IPS-18a (cell line): ENCODE results near the gene ATF6.

Experiments
- H3K27ac ChIP-seq: one replicate; pipeline ENCODE4 v1.5.1; 2013; ENCODE audit warnings: low read length
- H3K27me3 ChIP-seq: one replicate; pipeline ENCODE4 v1.6.1; 2013; ENCODE audit warnings: mild to moderate bottlenecking, low read length; ENCODE audit not compliant: control insufficient read depth, insufficient read depth
- H3K36me3 ChIP-seq: one replicate; pipeline ENCODE4 v1.6.1; 2013; ENCODE audit warnings: low read depth, low read length; ENCODE audit not compliant: control insufficient read depth
- H3K4me1 ChIP-seq: one replicate; pipeline ENCODE4 v1.6.1; 2013; ENCODE audit warnings: low read depth, low read length; ENCODE audit not compliant: control insufficient read depth
- H3K4me3 ChIP-seq: one replicate; pipeline ENCODE4 v1.5.1; 2013; ENCODE audit warnings: low read length
- H3K9ac ChIP-seq: one replicate; pipeline ENCODE4 v1.6.1; 2013; ENCODE audit warnings: mild to moderate bottlenecking, low read length, moderate library complexity
- H3K9me3 ChIP-seq: one replicate; pipeline ENCODE4 v1.6.1; 2013; ENCODE audit warnings: low read depth, low read length; ENCODE audit not compliant: control insufficient read depth

The ATF6 gene

DNA sequence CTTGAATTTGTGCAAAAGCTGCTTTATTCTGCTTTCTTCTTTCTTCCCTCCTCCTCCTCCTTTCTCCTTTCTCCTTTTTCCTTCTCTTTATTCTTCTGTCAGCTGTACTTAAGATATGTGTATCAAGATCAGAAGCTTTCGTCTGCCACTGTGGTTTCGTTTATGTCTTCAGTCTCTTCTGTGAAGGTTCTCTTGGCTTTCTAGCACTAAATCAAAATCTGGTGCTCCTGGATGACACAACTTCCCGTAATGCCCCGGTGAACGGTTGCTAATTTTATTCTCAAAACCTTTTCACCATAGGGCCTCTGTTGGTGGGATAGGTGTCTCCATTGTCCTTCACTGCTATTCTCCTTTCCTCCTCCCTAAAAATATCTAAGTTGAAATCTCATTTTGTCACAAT is 5.0 kb downstream of the ATF6 start:
- no peak overlapping the region for H3K27ac ChIP-seq
- H3K9me3 ChIP-seq, result no peaks in the 10 kb centered on the region
- no peaks in the 10 kb centered on the region for H3K4me1 ChIP-seq
- no peaks in the 10 kb centered on the region for H3K27me3 ChIP-seq
- H3K9ac ChIP-seq, result no peak overlapping the region
- H3K4me3 ChIP-seq, result no peak overlapping the region
- no peaks in the 10 kb centered on the region for H3K36me3 ChIP-seq

- H3K9me3 ChIP-seq, result no peaks in the 10 kb centered on the region
- no peak overlapping the region for H3K9ac ChIP-seq
- no peak overlapping the region for H3K4me3 ChIP-seq
- no peak overlapping the region for H3K27ac ChIP-seq
- H3K36me3 ChIP-seq, result no peaks in the 10 kb centered on the region
- H3K27me3 ChIP-seq, result no peaks in the 10 kb centered on the region
- H3K4me1 ChIP-seq, result no peaks in the 10 kb centered on the region
Observed at GRCh38 chr1:161771973-161772372, 5.9 kb downstream of the ATF6 start.

- no peak overlapping the region for H3K9ac ChIP-seq
- H3K4me3 ChIP-seq, result no peak overlapping the region
- H3K4me1 ChIP-seq, result no peaks in the 10 kb centered on the region
- no peaks in the 10 kb centered on the region for H3K9me3 ChIP-seq
- H3K36me3 ChIP-seq, result no peaks in the 10 kb centered on the region
- H3K27me3 ChIP-seq, result no peaks in the 10 kb centered on the region
- no peak overlapping the region for H3K27ac ChIP-seq
Observed at GRCh38 chr1:161772397-161772796, 6.3 kb downstream of the ATF6 start.

DNA sequence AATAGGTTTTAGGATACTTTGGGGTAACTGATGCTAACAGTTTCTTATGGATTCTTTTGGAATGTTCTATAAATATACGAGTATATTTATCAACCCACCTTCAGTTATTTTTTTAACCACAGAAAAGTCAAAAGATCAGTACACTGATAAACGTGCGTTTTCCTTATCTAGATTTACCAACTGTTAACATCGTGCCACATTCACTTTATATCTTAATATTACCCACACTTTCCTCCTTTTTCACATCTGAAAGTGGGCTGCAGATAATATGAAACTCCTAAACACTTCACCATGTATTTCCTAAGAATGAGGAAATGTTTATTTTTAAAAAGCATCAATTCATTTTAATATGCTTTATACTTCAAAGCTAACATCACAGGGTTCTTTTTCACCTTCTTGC is 7.7 kb downstream of the ATF6 start:
- no peaks in the 10 kb centered on the region for H3K9me3 ChIP-seq
- no peak overlapping the region for H3K4me3 ChIP-seq
- no peak overlapping the region for H3K27ac ChIP-seq
- H3K9ac ChIP-seq, result no peak overlapping the region
- H3K36me3 ChIP-seq, result no peaks in the 10 kb centered on the region
- no peaks in the 10 kb centered on the region for H3K4me1 ChIP-seq
- H3K27me3 ChIP-seq, result no peaks in the 10 kb centered on the region

DNA sequence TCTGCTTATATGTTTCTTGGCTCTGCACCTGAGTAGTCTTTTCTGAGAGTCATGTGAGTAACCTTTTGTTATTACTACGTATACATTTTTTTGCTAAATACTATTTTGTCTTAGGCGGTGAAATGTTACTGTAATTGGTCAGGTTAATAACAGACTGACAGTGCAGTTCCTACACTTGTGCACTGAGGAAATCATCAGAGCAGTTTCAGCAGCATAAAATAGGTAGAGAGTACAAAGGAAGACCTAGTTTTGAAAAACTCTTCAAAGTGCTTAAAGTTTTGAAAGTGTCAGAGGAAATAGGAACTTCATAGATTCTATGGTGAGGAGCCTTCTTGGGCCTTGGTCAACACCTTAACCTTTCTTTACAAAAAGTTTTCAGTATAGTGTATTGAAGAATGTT is 11.1 kb downstream of the ATF6 start:
- Histone ChIP-seq H3K27me3 (no peaks in the 10 kb centered on the region), H3K9ac (no peak overlapping the region), H3K4me1 (no peaks in the 10 kb centered on the region), H3K4me3 (no peak overlapping the region), H3K9me3 (no peaks in the 10 kb centered on the region), H3K36me3 (no peaks in the 10 kb centered on the region), H3K27ac (no peak overlapping the region)

GRCh38 chr1:161778522-161778921 is 12.4 kb downstream of the ATF6 start:
- Histone ChIP-seq H3K4me3 (no peak overlapping the region), H3K27me3 (no peaks in the 10 kb centered on the region), H3K9ac (no peak overlapping the region), H3K4me1 (no peaks in the 10 kb centered on the region), H3K36me3 (no peaks in the 10 kb centered on the region), H3K27ac (no peak overlapping the region), H3K9me3 (no peaks in the 10 kb centered on the region)

- H3K27me3 ChIP-seq, result no peaks in the 10 kb centered on the region
- no peaks in the 10 kb centered on the region for H3K9me3 ChIP-seq
- H3K36me3 ChIP-seq, result peaks cover 4% of the 10 kb centered on the region
- H3K4me1 ChIP-seq, result no peaks in the 10 kb centered on the region
- no peak overlapping the region for H3K4me3 ChIP-seq
- no peak overlapping the region for H3K9ac ChIP-seq
- H3K27ac ChIP-seq, result no peak overlapping the region
Observed at GRCh38 chr1:161779393-161779792, 13.3 kb downstream of the ATF6 start.

GRCh38 chr1:161781995-161782394 is 15.9 kb downstream of the ATF6 start:
- no peaks in the 10 kb centered on the region for H3K4me1 ChIP-seq
- no peaks in the 10 kb centered on the region for H3K9me3 ChIP-seq
- H3K27me3 ChIP-seq, result no peaks in the 10 kb centered on the region
- H3K4me3 ChIP-seq, result no peak overlapping the region
- H3K36me3 ChIP-seq, result peaks cover 8% of the 10 kb centered on the region
- no peak overlapping the region for H3K9ac ChIP-seq
- H3K27ac ChIP-seq, result no peak overlapping the region

DNA sequence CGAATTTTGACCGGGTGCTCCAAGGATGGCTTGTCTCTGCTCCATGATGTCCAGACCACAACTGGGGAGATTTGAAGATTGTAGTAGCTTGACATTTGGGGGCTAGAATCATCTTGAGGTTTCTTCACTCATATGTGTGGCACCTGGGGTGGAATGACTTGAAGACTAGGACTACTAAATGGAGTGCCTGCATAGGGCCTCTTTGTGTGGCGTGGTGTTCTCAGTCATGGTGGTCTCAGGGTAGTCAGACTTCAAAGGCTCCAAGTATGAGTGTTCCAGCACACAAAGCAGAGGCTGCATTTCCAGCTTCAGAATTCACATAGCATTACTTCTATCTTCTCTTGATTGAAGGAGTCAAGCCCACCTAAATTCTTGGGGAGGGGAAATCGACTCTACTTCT is 16.8 kb downstream of the ATF6 start:
- peaks cover 9% of the 10 kb centered on the region for H3K36me3 ChIP-seq
- no peaks in the 10 kb centered on the region for H3K4me1 ChIP-seq
- H3K27me3 ChIP-seq, result no peaks in the 10 kb centered on the region
- H3K4me3 ChIP-seq, result no peak overlapping the region
- no peak overlapping the region for H3K27ac ChIP-seq
- no peaks in the 10 kb centered on the region for H3K9me3 ChIP-seq
- no peak overlapping the region for H3K9ac ChIP-seq

- no peak overlapping the region for H3K4me3 ChIP-seq
Observed at GRCh38 chr1:161784968-161785367, 18.8 kb downstream of the ATF6 start.

DNA sequence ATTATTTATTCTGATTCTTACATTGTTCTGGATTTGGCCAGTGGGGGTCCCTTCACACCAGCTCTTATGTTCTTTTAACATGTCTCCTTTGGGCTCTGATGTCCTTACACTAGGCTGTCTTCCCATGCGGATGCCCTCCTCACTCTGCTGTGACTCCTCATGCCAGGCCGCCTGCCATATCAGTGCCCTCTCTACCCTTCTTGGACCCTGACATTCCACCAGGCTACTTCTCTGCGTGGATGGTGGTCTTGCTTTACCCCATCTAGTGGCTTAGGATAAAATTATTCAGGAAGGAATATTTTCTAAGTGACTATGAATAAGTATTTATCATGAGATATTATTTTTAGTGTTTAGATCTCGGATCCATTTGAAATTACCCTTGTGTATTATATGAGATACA is 21.2 kb downstream of the ATF6 start:
- H3K27me3 ChIP-seq, result no peaks in the 10 kb centered on the region
- no peak overlapping the region for H3K4me3 ChIP-seq
- H3K27ac ChIP-seq, result no peak overlapping the region
- H3K36me3 ChIP-seq, result peaks cover 9% of the 10 kb centered on the region
- no peaks in the 10 kb centered on the region for H3K4me1 ChIP-seq
- H3K9me3 ChIP-seq, result no peaks in the 10 kb centered on the region
- H3K9ac ChIP-seq, result no peak overlapping the region

More at GRCh38 chr1:161784968-161785367, 18.8 kb downstream of the ATF6 start:
- Histone ChIP-seq H3K4me1 (no peaks in the 10 kb centered on the region), H3K36me3 (peaks cover 9% of the 10 kb centered on the region), H3K27me3 (no peaks in the 10 kb centered on the region), H3K9ac (no peak overlapping the region), H3K9me3 (no peaks in the 10 kb centered on the region), H3K27ac (no peak overlapping the region)

DNA sequence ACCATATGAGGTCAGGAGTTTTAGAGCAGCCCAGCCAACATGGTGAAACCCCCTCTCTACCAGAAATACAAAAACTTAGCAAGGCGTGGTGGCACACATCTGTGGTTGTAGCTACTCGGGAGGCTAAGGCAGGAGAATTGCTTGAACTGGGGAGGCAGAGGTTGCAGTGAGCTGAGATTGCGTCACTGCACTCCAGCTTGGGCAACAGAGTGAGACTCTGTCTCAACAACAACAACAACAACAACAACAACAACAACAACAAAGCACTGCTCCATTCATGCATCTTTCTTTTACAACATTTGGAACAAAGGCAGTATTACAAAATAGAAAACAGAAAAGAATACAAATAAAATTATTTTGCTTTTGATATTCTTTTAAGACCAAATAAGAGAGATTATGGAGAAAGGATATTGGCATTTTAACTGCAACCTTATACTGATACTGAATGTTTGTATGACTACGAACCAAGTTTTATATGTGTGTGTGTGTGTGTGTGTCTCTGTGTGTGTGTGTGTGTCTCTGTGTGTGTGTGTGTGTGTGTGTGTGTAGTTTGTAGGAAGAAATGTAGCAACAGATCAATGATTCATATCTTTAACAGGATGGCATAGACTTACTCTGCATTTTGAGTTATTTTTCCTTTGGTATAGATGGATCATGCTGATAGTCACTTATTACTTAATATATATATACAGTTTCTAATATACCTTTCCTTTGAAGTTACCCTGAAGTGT is 24.6 kb downstream of the ATF6 start:
- H3K9me3 ChIP-seq, result no peaks in the 10 kb centered on the region
- H3K4me3 ChIP-seq, result no peak overlapping the region
- H3K27ac ChIP-seq, result no peak overlapping the region
- no peak overlapping the region for H3K9ac ChIP-seq
- no peaks in the 10 kb centered on the region for H3K27me3 ChIP-seq
- H3K36me3 ChIP-seq, result peaks cover 5% of the 10 kb centered on the region
- H3K4me1 ChIP-seq, result no peaks in the 10 kb centered on the region
